Nucleus accumbens (tissue), 56 donors: Measurements from ENCODE around the gene AAR2.

Experiments used
- DNase-seq, 56 donors: peaks; one replicate each; lab custom pipeline; 2025; lab: John Stamatoyannopoulos, UW

AAR2 gene, protein sequence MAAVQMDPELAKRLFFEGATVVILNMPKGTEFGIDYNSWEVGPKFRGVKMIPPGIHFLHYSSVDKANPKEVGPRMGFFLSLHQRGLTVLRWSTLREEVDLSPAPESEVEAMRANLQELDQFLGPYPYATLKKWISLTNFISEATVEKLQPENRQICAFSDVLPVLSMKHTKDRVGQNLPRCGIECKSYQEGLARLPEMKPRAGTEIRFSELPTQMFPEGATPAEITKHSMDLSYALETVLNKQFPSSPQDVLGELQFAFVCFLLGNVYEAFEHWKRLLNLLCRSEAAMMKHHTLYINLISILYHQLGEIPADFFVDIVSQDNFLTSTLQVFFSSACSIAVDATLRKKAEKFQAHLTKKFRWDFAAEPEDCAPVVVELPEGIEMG

DNA sequence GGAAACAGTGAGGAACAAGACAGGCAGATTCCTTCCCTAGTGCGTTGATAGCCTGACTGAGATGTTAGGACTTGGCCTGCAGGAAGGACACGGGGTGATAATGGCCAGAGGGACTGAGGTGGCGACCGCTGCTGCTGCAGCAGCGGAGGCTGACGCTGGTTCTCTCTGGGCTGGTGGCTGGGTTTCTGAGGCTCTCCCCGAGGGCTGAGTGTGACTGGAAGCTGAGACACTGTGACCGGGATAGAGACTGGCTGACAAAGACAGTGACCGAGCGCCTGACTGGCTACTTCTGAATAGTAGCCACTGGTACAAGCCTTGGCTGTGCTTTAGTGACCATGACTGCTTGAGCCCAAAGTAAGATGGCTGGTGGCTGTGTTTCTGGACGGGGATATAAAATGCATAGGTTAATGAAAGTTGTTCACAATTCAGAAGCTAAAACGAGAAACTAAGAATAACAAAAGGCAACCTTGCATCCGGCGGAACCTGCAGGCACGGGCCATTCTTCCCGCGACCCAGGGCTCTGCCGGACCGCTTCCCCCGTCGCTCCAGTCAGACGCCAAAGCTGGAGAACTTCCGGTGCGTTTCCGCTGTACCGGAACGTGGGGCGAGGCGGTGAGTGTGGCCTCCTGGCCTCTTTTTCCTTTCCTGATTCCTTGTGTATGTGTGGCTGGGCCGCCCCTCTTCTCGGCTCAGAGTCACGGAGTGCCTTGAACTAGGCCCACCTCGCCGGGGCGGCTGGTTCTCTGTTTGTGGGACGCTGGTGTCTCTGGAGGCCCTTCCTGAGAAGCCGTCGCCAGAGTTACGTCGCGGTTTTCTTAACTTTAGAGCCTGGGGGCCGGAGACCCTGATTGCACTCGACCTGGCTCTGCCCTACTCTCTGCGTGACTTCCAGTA is at the start of gene AAR2:
Gene AAR2 (plus strand): TSS at position 587 of the 894 bp plus-strand sequence. CDS start 3,391 bp downstream, outside the sequence.
- peak in 53 of 56 donors; percentile 13 to 87 (median 67) for DNase-seq

DNA sequence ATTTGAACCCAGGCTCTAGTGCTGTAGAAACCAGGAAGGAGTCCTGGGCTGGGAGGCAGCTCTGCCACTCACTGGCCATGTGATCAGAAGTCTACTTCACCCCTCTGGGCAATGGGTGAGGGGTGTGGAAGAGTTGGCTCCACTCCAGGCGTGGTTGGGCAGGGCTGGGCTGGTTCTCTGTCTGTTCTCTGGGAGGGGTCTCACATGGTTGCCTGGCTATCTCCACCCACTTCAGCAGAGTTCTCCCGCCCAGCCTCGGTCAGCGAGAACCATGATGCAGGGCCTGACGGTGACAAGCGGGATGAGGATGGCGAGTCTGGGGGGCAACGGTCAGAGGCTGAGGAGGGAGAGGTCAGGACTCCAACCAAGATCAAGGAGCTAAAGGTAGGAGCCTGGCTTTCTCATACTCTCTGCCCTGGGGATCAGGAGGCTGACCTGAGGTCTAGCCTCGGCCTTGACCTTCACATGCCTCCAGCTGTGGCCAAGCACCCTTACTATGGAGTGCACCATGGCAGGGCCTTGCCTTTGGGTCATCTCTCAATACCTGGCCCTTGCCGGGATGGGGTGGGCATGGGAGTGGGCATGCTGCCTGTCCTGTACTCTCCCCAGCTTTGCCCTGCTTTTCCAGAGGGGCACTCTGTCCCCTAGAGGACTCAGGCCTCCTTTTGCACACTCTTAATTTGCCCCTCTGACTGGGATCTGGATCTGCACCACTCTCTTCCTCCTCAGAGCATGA is 42.1 kb upstream of the AAR2 start:
- no peak for DNase-seq

DNA sequence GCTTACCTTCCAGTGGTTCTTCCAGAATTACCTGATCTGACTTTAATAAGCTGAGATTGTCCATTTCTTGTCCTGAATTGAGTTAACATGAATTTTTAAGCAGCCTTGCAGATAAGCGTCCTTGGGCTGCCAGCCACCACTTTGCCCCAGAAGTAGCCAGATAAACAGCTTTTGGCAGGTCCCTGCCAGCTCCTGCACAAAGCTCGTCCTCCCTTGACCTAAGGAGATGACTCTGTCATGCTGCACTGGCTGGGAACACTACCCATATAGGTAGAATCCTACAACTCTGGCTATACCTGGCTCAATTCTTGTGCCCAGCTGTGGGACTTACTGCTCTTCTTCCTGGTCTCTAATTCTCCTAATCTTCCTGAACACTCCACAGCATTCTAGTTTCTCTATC is 39.6 kb upstream of the AAR2 start:
- DNase-seq, result no peak

DNA sequence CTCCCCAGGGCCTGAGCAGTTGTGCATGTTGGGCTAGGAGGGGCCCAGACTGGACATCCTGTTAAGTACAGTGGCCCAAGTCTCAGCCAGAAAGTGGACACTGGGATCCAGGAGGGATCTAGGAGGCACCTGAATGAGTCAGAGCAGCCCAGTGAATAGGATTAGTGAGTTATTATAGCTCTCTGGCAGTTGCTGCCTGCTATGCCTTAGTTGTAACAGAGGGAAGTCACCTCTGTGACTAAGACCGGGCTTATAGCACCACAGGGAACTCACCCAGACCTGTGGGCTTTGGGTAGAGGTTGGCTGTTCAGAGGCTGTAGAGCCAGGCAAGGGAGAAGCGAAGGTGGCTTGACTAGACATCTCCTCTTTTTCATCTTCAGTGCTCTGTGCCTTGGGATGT is 39.0 kb upstream of the AAR2 start:
- DNase-seq, result no peak

DNA sequence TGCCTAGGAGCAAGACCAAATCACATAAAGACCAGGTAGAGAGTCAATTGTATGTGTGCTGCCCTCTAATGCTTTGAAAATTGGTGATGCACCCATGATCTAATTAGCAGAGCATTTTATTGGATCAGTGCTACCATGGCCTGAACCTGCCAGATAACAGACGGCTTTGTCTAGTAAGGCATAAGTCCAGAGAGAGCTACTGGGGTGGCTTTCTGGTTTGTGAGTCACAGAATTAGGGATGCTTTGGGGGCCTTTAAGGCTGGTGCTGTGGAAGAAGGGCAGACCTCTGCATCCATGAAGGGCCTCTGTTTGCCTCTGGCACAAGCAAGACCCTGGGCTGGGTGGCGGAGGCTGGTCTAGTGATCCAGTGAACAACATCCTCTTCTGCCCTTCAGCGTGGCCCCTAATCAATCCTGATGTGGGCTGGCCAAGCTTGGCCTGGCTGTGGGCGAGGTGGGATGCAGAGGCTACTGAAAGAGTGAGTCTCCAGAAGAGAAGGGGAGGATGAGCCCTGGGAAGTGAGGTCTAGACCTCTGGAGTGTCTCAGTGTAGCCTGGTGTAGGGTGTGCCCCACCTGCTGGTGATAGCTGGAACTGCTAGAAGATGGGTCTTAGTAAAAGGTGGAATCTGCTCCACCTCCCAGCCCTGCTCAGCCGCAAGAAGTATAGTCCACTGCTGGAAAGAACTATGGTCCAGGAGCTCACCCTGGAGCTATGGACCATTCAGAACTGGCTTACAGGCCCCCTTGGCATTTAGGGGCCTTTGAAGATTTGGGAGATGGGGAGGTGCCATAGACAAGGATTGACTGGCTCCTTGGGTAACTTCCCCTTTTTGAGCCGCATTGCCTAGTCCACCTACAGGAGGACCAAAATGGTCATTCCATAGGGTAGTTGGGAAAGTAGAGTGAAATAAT is 36.7 kb upstream of the AAR2 start:
- peak in 50 of 56 donors; percentile 17 to 92 (median 55) for DNase-seq

DNA sequence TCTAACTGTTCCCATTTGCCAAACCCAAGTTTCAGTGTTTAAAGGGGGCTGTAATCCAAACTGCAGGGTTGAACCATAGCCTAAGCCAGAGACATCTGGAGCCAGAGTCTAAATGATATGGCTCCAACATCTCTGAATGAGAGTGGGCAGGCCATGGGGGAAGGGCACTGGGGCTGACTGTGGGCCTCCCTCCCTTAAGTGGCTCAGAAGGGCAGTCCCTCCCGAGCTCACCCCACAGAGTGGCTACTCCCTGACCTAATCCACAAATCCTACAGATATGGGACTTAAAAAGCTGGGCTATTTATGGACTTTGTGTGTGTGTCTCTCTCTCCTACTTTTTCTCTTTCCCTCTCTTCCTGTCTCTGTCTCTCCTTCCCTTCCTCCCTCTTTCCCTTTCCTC is 35.8 kb upstream of the AAR2 start:
- no peak for DNase-seq

DNA sequence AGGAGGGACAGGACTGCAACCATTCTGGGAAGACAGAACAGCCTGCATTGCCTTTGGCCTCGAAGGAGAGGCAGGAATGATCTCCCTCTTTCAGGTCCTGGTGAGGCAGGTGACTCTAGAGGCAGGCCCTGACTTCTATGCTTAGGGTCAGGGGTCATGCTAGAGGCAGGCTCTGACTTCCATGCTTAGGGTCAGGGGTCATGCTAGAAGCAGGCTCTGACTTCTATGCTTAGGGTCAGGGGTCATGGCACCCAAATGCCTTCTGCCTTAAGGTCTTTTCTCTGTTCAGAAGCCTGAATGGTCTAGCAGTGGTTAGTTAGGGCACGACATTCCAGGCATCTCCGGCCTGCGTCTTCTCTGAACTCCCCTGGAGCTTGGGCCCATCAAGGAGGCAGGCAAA is 35.1 kb upstream of the AAR2 start:
- DNase-seq, result no peak

DNA sequence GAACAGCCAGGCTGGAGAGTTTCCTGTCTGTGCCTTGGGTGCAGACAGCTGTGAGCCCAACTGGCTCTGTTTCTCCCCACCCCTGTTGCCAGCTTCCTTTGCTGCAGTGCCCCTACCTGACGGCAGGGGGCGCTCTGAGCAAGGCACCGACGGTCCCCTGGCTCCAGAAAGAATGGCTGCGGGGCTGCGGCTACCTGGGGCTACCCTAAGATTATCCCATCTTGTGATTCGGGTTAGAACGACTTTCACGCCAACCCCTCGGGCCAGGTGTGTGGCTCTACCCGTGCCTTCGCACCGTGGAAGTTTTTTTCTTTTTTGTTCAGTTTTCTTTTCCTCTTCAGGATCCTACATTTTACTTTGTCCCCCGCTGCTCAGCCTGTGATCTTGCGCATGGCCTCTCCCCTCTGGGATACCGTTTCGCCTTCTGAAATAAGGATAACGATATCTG is 33.4 kb upstream of the AAR2 start:
- peak in 49 of 56 donors; percentile 6 to 86 (median 47) for DNase-seq

DNA sequence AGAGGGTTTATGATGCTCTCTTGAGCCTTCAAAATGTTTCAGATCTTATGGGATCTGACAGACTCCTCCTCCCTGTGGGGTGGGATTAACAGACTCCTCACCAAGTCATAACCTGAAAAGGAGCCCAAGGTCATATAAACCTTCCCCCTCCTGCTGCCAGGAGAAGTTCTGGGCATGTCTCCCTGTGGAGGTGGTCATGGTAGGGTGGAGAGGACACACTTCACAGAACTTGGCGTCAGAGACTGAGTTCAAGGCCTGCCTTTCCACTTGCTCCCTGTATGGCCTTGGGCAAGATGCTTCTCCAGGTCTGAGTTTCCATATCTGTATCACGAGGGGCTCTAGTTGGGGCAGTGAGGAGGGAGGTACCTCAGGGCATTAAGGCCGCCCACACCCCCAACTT is 32.4 kb upstream of the AAR2 start:
- no peak for DNase-seq

DNA sequence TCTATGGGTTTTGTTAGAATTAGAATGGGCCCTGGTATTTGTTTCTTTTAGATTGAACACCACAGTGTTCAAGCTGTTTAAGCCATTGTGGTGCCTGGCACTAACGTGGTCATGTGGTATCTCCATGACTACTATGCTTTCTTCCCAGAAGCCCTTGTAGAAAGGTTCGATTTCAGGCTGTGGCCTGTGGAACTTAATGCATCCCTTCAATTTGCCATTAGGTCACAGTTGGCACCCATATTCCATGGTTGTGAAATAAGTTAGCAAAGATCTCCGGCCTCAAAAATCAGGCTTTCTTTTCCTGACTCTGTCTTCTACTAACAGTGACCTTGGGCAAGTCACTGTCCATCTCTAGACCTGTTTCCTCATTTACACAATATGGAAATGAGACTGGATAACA is 31.3 kb upstream of the AAR2 start:
- no peak for DNase-seq

DNA sequence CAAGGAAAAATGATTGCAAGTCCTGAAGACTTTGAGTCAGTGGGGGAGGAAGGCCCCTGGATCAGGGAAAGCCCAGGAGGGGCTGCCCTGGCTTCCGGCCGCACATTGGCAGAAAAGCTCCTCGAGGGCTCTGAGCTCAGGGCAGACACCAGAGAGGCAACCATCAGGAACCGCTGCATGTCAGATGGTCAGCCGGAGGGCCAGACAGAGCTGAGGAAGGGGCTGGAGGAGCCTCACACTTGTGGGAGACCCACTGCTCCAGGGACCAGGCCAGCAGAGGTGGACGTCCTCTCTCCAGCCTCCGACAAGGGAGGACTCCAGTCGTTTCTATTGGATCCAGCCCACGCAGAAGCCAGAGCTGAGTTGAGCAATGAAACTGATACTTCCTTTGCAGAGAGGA is 30.2 kb upstream of the AAR2 start:
- no peak for DNase-seq

DNA sequence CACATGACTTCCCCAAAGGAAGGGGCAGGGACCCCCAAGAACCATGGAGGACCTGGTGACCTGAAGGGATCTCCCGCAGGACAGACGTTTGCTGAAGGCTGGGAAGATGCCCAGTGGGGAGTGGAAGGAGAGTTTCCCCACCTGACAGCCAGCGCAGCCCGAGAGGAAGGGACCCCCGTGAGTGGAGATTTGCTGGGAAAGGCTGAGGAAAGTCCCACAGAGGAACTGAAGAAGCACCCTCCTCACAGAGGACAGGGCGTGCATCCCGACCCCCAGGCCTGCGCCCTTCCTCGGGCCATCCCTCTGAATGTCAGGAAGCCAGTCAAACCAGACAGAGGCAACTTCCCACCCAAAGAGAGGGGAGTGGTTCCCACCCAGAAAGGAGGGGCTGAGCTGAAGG is 29.6 kb upstream of the AAR2 start:
- no peak for DNase-seq

DNA sequence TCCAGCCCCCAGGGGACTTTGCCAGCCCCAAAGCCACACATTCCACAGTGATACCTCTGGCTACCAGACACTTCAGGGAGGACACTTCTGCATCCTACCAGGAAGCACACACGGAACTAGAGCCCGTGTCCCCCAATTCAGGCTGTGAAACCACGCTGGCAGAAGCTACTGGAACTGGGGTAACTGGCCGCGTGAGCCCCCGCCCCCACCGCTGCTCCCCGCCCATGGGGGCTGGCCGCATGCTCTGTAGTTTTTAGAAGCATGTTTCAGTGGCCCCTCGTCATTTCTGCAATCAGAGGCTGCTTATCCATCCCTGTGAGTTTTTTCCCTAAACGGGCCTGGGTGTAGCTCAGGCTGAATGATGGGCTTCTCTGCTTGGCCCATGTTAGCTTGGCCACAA is 28.7 kb upstream of the AAR2 start:
- DNase-seq, result no peak

DNA sequence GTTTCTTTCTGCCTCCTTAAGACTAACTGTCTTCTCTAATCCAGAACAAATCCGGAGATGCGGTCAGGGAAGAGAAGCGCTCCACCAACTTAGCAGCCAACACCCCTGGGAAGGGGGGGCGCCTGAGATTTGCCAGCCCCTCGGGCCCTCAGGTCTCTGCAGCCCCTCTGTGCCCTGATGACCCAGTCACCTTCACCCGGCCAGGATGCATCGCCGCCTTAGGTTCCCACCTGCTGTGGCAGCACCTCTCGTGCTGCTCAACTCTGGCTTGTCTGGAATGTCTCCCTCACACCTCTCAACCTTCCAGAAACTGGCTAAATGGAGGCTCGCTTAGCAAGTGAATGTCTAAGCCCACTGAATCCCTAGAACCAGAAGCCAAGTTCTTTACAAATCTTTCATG is 28.0 kb upstream of the AAR2 start:
- DNase-seq, result no peak

DNA sequence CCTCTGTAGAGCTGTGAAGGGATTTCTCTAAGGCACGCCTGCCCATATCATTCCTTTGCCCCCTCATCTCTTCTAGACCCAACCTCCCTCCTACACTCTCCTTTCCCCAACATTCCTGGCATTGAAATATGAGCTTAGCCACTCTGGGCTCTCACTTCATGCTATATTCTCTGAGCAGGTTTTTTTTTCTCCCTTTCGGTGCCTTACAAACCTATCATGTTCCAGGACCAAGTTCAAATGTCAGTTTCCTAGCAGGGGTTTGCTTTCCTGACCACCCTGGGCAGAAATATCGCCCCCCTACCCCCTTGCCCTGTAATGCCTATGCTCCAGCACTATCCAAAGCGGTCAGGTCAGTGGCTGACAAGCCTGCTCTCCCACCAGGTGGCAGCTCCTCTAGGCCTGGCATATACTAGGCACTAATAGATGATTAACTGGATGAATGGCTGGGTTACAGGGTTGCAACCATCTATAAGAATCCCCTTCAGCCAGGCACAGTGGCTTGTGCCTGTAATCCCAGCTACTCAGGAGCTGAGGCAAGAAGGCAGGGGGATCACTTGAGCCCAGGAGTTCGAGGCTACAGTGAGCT is 25.7 kb upstream of the AAR2 start:
- DNase-seq, result no peak

DNA sequence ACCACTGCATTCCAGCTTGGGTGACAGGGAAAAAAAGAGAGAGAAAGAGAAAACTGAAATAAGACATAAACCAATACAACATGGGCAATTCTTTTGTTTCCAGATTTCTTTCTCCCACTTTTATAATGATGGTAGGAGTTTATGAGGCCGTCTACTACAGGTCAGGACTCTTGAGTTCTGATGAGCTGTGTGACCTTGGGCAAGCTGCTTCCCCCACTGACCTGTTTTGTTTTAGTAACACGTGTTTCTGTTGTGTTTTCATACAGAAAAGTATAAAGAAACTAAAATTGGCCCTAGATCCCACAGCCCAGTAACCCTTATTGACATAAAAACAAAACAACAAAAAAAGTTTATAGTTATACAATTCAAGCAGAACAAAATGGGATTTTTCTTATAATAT is 22.9 kb upstream of the AAR2 start:
- DNase-seq, result no peak

DNA sequence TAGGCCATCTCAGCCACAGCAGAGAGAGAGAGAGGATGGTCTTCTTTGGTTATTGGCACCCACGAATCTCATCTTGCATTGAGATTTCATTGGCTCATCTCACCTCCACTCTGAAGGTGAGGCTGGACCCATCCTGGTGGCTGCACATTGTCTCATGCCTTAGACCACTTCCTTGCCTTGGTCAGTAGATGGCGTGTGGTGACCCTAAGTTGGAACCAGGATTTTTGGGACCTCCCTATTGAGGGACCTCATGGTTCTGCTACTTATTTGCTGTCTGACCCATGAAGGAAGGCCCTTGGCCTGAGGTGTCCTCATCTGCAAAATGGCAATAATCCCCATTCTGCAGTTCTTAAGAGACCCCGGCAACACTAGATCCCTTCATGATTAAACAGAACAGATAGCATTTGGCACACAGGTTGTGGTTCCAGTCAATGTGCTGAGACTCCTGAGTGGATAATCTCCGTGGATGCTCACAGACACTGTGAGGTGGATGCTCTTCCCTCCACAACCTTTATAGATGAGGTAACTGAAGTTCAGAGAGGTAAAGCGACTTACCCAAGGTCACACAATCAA is 21.5 kb upstream of the AAR2 start:
- no peak for DNase-seq

DNA sequence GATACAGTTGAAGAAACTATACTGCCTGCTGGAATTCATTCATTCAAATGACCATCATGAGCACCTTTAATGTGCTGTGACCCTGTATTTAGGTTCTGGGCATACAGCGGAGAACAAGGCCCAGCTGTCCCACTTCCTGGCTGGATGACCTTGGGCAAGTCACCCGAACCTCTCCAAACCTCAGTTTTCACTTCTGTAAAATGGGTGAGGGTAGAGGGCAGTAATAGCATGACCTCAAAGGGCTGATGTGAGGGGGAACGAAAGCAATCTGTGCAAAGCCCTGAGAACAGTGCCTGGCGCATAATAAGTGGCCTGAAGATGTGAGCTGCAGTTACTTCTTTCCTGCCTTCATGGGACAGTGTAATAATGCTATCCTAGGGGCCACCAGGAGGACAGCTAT is 20.5 kb upstream of the AAR2 start:
- no peak for DNase-seq
